Measurements from ENCODE around the gene CDC42EP2.

CDC42EP2 gene

DNA sequence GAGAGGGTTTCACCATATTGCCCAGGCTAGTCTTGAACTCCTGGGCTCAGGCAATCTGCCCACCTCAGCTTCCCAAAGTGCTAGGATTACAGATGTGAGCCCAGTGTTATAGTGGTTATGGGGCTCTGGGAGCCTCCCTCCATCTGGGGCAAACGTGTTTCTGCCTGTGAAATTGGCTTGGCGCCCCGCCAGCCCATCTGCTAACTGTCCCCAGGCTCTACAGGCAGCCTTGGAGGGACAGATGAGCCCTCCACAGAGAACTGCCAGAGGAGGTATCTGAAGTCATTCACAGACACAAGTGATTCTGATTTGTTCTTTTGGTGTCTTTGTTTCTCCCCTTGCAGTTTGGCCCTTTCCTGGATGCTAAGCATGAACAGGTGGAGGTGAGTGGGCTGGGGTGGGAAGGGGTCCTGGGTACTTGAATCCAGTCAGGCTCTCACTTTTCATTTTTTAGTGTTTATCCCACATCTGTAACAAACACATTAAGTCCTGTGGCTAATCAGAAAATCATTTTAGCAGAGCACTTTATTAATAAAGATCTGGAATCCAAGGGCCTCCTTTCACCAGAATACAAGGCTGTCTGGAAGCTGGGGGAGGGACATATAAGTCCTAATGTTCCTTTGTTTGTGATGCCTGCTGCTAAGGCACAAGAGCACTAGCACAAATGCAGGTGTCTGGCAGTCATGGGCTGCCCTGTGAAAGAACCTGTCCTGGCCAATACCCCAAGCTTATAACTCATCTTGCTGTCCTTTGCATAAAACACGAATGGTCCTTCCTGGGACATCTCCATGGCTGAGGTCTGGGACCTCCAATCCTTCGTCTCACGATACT, 25.7 kb upstream of the CDC42EP2 start:
- no peak for DNase-seq (ENCODE audit: insufficient read length)
- TF ChIP-seq TAF1 (IDR thresholded peaks at IDR 0.05; ENCODE audit: borderline replicate concordance, low read depth, low read length) (no peak), POLR2A (IDR thresholded peaks at IDR 0.05; ENCODE audit: low read depth, low read length) (no peak), POLR2AphosphoS5 (IDR thresholded peaks at IDR 0.05; ENCODE audit: low read depth, low read length) (no peak)
- FAIRE-seq = no peak

DNA sequence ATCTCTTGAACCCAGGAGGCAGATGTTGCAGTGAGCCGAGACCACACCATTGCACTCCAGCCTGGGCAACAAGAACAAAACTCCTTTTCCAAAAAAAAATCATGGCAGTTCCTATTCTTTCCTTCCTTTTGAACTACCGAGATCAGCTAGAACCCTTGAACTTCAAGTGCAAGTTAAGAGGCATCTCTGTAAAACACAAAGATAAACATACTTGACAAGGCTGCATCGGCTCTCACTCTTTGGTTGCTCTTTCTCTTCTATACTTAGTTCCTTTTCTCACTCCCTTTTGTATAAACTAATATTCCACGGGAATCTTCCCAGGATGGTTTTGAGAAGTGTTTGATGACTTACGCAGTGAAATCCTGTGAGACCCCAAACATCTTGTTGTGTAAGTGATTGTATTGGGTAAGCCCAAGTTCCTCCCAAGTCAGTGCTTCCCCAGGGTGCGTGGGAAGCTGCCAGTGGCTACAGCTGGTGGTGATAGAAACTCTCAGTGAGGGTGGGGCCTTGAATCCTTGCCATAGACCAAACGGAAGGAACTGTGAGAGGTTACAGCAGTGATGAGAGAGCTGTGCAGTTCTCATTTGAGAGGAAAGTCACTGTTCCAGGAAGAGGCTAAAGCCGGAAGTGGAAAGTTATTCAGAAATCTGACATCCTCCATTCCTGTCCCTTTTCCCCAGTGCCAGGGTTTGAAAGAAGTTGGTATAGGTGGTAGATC, 24.1 kb upstream of the CDC42EP2 start:
- DNase-seq (ENCODE audit: insufficient read length) (no peak), FAIRE-seq (peak; percentile 74)
- no peak for TF ChIP-seq TAF1 (IDR thresholded peaks at IDR 0.05; ENCODE audit: borderline replicate concordance, low read depth, low read length)
- TF ChIP-seq POLR2A (IDR thresholded peaks at IDR 0.05; ENCODE audit: low read depth, low read length) = no peak
- TF ChIP-seq POLR2AphosphoS5 (IDR thresholded peaks at IDR 0.05; ENCODE audit: low read depth, low read length) = no peak

GRCh38 chr11:65291613-65292012, 23.1 kb upstream of the CDC42EP2 start:
- no peak for TF ChIP-seq POLR2AphosphoS5 (IDR thresholded peaks at IDR 0.05; ENCODE audit: low read depth, low read length)
- TF ChIP-seq POLR2A (IDR thresholded peaks at IDR 0.05; ENCODE audit: low read depth, low read length) = no peak
- no peak for TF ChIP-seq TAF1 (IDR thresholded peaks at IDR 0.05; ENCODE audit: borderline replicate concordance, low read depth, low read length)
- DNase-seq (ENCODE audit: insufficient read length) = no peak
- FAIRE-seq = no peak

DNA sequence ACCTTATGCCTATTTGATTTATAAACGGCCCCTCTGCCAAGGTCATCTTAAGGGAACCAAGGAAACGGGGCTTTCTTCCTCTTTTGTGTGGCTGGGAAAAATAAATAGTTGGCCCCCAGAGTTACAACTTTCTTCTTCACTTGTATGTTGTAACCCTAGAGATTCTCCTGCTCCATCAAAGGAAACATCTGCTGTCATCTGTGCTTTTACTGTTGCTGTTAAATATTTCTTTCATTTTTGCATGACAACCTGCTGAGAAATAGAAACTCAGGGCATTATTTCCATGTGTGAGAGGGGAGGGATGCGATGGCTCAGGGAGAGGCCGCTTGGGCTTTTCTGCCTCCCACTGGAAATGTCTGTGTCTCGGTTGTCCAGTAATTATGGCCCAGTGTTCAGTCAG, 21.8 kb upstream of the CDC42EP2 start:
- no peak for FAIRE-seq

GRCh38 chr11:65293909-65294381, 20.7 kb upstream of the CDC42EP2 start:
- TF ChIP-seq POLR2A (IDR thresholded peaks at IDR 0.05; ENCODE audit: low read depth, low read length) (no peak), TAF1 (IDR thresholded peaks at IDR 0.05; ENCODE audit: borderline replicate concordance, low read depth, low read length) (no peak), POLR2AphosphoS5 (IDR thresholded peaks at IDR 0.05; ENCODE audit: low read depth, low read length) (no peak)
- FAIRE-seq = no peak
- DNase-seq (ENCODE audit: insufficient read length) = no peak

More for the DNA sequence above, 21.8 kb upstream of the CDC42EP2 start:
- no peak for DNase-seq (ENCODE audit: insufficient read length)
- TF ChIP-seq TAF1 (IDR thresholded peaks at IDR 0.05; ENCODE audit: borderline replicate concordance, low read depth, low read length) = no peak
- TF ChIP-seq POLR2AphosphoS5 (IDR thresholded peaks at IDR 0.05; ENCODE audit: low read depth, low read length) = no peak
- no peak for TF ChIP-seq POLR2A (IDR thresholded peaks at IDR 0.05; ENCODE audit: low read depth, low read length)

DNA sequence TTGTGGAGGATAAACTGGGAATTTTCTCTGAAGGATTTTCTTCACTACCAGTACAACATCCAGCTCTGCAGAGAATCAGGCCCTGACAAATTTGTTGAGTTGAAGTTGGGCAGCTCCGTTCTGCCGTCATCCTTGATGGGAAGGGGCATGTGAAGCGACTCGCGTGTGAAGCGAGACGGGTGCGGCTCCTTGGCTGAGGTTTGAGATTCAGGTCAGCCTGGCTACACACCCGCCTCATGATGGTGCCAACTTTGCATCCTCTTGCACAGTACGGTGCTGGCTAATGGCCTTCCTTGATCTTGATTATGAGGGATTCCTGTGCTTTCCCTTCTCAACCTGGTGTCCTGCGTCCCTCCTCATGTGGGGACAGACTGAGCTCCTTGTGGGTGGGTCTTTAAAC, 19.7 kb upstream of the CDC42EP2 start:
- FAIRE-seq (no peak), DNase-seq (ENCODE audit: insufficient read length) (no peak)
- TF ChIP-seq POLR2A (IDR thresholded peaks at IDR 0.05; ENCODE audit: low read depth, low read length) = no peak
- TF ChIP-seq TAF1 (IDR thresholded peaks at IDR 0.05; ENCODE audit: borderline replicate concordance, low read depth, low read length) = no peak
- no peak for TF ChIP-seq POLR2AphosphoS5 (IDR thresholded peaks at IDR 0.05; ENCODE audit: low read depth, low read length)

- DNase-seq (ENCODE audit: insufficient read length) = no peak
- FAIRE-seq = no peak
- no peak for TF ChIP-seq POLR2AphosphoS5 (IDR thresholded peaks at IDR 0.05; ENCODE audit: low read depth, low read length)
- TF ChIP-seq TAF1 (IDR thresholded peaks at IDR 0.05; ENCODE audit: borderline replicate concordance, low read depth, low read length) = no peak
- TF ChIP-seq POLR2A (IDR thresholded peaks at IDR 0.05; ENCODE audit: low read depth, low read length) = no peak
These were observed 18.9 kb upstream of the CDC42EP2 start for GRCh38 chr11:65295571-65296341.

- TF ChIP-seq POLR2A (IDR thresholded peaks at IDR 0.05; ENCODE audit: low read depth, low read length) (no peak), TAF1 (IDR thresholded peaks at IDR 0.05; ENCODE audit: borderline replicate concordance, low read depth, low read length) (no peak), POLR2AphosphoS5 (IDR thresholded peaks at IDR 0.05; ENCODE audit: low read depth, low read length) (no peak)
- DNase-seq (ENCODE audit: insufficient read length) (no peak), FAIRE-seq (no peak)
These were observed 17.5 kb upstream of the CDC42EP2 start for GRCh38 chr11:65297026-65297672.

GRCh38 chr11:65298131-65298535, 16.5 kb upstream of the CDC42EP2 start:
- TF ChIP-seq TAF1 (IDR thresholded peaks at IDR 0.05; ENCODE audit: borderline replicate concordance, low read depth, low read length) (no peak), POLR2A (IDR thresholded peaks at IDR 0.05; ENCODE audit: low read depth, low read length) (no peak), POLR2AphosphoS5 (IDR thresholded peaks at IDR 0.05; ENCODE audit: low read depth, low read length) (no peak)
- DNase-seq (ENCODE audit: insufficient read length) (no peak), FAIRE-seq (no peak)

DNA sequence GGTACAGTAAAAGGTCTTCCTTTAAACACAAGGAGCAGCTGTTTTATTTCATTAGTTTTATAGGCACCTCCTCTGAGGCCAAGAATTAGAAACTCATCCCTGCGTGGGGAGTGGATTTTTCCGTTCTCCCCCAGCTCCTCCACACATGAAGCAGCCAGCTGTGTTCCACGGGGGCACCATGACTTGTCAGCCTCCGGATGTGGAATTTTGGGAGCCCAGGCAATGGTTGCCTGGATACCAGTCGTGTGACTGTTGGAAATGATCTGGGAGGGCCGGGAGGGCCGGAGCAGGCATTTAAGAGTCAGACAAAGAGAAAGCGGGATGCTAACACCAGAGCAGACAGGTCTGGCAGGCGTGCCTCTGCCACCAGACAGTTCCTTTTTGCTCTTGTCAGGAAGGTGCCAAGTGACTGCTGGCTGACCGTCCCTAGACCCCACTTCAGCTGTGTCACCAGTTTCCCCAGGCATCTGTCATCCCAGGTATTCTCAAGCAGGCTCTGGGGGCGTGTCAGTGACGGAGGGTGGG, 15.9 kb upstream of the CDC42EP2 start:
- FAIRE-seq = no peak

More for the DNA sequence above, 15.9 kb upstream of the CDC42EP2 start:
- TF ChIP-seq TAF1 (IDR thresholded peaks at IDR 0.05; ENCODE audit: borderline replicate concordance, low read depth, low read length) = no peak
- TF ChIP-seq POLR2A (IDR thresholded peaks at IDR 0.05; ENCODE audit: low read depth, low read length) = no peak
- no peak for TF ChIP-seq POLR2AphosphoS5 (IDR thresholded peaks at IDR 0.05; ENCODE audit: low read depth, low read length)
- DNase-seq (ENCODE audit: insufficient read length) = no peak

All from GM12892 (cell line).